ENCODE results near the gene FARP1. TPM values are rescaled to one million over a fixed set of nuclear protein-coding genes. Genes with fewer than 3 reads are reported as not detected.

Gene FARP1
- total RNA-seq, 1 experiment from 2014 or later = 96.6 TPM

DNA sequence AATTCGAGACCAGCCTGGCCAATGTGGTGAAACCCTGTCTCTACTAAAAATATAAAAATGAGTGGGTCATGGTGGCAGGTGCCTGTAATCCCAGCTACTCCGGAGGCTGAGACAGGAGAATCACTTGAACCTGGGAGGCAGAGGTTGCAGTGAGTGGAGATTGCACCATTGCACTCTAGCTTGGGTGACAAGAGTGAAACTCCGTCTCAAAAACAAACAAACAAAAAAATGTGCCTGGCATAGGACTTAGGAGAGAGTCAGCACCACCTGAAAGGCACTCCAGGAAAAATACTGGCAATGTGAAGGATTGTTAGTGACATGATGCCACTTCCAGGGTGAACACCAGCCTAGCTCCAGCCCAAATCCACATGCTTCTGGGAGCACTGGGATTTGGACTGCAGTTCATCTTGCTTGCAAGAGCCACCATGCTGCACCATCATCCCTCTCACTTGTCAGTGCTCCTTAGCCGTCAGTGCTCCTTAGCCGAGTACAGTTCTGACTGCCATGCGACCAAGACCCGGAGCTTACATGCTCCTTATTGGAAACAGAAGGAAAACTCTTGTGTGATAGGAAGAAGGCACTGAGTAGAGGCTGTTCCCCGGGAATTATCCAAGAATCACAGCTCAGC lies 179.3 kb downstream of the FARP1 start:
- peaks cover 2% of the 10 kb centered on the region; the same call in 1 of the 2 replicates for H3K36me3 Mint-ChIP-seq
- H3K4me1 Mint-ChIP-seq = peaks cover 68% of the 10 kb centered on the region
- no peaks in the 10 kb centered on the region for H3K27me3 Mint-ChIP-seq (ENCODE audit: low read depth)
- CTCF ChIA-PET = interaction anchor here (1.3 kb wide), 1 partner anchor 126 kb away, joined by 3 read pairs; no protein-coding TSS in a partner anchor
- TF ChIP-seq, protein P1, sequence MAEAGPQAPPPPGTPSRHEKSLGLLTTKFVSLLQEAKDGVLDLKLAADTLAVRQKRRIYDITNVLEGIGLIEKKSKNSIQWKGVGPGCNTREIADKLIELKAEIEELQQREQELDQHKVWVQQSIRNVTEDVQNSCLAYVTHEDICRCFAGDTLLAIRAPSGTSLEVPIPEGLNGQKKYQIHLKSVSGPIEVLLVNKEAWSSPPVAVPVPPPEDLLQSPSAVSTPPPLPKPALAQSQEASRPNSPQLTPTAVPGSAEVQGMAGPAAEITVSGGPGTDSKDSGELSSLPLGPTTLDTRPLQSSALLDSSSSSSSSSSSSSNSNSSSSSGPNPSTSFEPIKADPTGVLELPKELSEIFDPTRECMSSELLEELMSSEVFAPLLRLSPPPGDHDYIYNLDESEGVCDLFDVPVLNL (CRISPR knock-in tag; IDR thresholded peaks at IDR 0.05; ENCODE audit: borderline replicate concordance, low read depth) = no peak
- peak; percentile 87 for TF ChIP-seq ZNF263 (CRISPR knock-in tag; IDR thresholded peaks at IDR 0.05; ENCODE audit: low read depth)
- DNase-seq (ENCODE audit: low spot score) (no peak), ATAC-seq (no peak)
- no peaks in the 10 kb centered on the region for H3K9me3 Mint-ChIP-seq
- H3K27ac Mint-ChIP-seq = 0 out of 2 replicates have a peak overlapping the region, but pooled peaks have one; percentile 46
- POLR2A ChIA-PET = no interaction called here
- H3K4me3 Mint-ChIP-seq = no peak overlapping the region

DNA sequence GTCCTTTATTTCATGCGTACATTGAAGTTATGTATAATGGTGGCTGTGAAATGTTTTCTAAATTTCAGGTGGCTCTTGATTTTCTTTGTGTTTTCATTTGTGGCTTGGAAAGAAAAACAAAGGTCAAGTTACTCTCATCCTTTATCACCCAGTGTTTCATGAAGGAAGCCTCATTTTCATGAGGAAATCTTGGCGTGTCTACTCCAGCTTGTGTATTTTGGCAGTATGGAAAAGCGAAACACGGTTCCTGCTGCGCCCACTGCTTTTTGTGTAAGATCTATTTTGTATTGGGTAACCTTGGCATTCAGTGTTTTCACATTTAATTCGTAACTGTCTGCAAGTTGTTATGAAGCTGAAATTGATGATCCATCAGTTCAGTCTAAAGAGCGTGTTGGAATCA lies 181.2 kb downstream of the FARP1 start:
- Mint-ChIP-seq H3K4me1 (peaks cover 73% of the 10 kb centered on the region), H3K4me3 (no peak overlapping the region), H3K36me3 (peaks cover 2% of the 10 kb centered on the region; the same call in 1 of the 2 replicates), H3K27me3 (ENCODE audit: low read depth) (no peaks in the 10 kb centered on the region), H3K9me3 (no peaks in the 10 kb centered on the region), H3K27ac (peak overlapping the region; percentile 50)
- CTCF ChIA-PET = no interaction called here
- DNase-seq (ENCODE audit: low spot score) (no peak), ATAC-seq (no peak)
- POLR2A ChIA-PET = no interaction called here
- TF ChIP-seq, protein P2, sequence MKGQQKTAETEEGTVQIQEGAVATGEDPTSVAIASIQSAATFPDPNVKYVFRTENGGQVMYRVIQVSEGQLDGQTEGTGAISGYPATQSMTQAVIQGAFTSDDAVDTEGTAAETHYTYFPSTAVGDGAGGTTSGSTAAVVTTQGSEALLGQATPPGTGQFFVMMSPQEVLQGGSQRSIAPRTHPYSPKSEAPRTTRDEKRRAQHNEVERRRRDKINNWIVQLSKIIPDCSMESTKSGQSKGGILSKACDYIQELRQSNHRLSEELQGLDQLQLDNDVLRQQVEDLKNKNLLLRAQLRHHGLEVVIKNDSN (CRISPR knock-in tag; IDR thresholded peaks at IDR 0.05) = no peak
- TF ChIP-seq MXD4 (CRISPR knock-in tag; IDR thresholded peaks at IDR 0.05; ENCODE audit: borderline replicate concordance) (no peak), ZNF671 (CRISPR knock-in tag; IDR thresholded peaks at IDR 0.05) (no peak), SMAD4 (CRISPR knock-in tag; IDR thresholded peaks at IDR 0.05) (no peak), ZNF263 (CRISPR knock-in tag; IDR thresholded peaks at IDR 0.05; ENCODE audit: low read depth) (no peak), CBFB (CRISPR knock-in tag; IDR thresholded peaks at IDR 0.05; ENCODE audit: low read depth) (no peak), GTF2I (CRISPR knock-in tag; conservative IDR thresholded peaks at IDR 0.05) (no peak), ZNF219 (CRISPR knock-in tag; IDR thresholded peaks at IDR 0.05; ENCODE audit: borderline replicate concordance) (no peak), ZNF232 (CRISPR knock-in tag; IDR thresholded peaks at IDR 0.05) (no peak)
- TF ChIP-seq, protein P3, sequence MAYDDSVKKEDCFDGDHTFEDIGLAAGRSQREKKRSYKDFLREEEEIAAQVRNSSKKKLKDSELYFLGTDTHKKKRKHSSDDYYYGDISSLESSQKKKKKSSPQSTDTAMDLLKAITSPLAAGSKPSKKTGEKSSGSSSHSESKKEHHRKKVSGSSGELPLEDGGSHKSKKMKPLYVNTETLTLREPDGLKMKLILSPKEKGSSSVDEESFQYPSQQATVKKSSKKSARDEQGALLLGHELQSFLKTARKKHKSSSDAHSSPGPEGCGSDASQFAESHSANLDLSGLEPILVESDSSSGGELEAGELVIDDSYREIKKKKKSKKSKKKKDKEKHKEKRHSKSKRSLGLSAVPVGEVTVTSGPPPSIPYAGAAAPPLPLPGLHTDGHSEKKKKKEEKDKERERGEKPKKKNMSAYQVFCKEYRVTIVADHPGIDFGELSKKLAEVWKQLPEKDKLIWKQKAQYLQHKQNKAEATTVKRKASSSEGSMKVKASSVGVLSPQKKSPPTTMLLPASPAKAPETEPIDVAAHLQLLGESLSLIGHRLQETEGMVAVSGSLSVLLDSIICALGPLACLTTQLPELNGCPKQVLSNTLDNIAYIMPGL (CRISPR knock-in tag; IDR thresholded peaks at IDR 0.05) = no peak
- TF ChIP-seq, protein P4, sequence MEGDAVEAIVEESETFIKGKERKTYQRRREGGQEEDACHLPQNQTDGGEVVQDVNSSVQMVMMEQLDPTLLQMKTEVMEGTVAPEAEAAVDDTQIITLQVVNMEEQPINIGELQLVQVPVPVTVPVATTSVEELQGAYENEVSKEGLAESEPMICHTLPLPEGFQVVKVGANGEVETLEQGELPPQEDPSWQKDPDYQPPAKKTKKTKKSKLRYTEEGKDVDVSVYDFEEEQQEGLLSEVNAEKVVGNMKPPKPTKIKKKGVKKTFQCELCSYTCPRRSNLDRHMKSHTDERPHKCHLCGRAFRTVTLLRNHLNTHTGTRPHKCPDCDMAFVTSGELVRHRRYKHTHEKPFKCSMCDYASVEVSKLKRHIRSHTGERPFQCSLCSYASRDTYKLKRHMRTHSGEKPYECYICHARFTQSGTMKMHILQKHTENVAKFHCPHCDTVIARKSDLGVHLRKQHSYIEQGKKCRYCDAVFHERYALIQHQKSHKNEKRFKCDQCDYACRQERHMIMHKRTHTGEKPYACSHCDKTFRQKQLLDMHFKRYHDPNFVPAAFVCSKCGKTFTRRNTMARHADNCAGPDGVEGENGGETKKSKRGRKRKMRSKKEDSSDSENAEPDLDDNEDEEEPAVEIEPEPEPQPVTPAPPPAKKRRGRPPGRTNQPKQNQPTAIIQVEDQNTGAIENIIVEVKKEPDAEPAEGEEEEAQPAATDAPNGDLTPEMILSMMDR (IDR thresholded peaks at IDR 0.05) = no peak
- TF ChIP-seq, protein P5, sequence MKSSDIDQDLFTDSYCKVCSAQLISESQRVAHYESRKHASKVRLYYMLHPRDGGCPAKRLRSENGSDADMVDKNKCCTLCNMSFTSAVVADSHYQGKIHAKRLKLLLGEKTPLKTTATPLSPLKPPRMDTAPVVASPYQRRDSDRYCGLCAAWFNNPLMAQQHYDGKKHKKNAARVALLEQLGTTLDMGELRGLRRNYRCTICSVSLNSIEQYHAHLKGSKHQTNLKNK (CRISPR knock-in tag; IDR thresholded peaks at IDR 0.05) = no peak
- TF ChIP-seq, protein P6, sequence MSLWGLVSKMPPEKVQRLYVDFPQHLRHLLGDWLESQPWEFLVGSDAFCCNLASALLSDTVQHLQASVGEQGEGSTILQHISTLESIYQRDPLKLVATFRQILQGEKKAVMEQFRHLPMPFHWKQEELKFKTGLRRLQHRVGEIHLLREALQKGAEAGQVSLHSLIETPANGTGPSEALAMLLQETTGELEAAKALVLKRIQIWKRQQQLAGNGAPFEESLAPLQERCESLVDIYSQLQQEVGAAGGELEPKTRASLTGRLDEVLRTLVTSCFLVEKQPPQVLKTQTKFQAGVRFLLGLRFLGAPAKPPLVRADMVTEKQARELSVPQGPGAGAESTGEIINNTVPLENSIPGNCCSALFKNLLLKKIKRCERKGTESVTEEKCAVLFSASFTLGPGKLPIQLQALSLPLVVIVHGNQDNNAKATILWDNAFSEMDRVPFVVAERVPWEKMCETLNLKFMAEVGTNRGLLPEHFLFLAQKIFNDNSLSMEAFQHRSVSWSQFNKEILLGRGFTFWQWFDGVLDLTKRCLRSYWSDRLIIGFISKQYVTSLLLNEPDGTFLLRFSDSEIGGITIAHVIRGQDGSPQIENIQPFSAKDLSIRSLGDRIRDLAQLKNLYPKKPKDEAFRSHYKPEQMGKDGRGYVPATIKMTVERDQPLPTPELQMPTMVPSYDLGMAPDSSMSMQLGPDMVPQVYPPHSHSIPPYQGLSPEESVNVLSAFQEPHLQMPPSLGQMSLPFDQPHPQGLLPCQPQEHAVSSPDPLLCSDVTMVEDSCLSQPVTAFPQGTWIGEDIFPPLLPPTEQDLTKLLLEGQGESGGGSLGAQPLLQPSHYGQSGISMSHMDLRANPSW (CRISPR knock-in tag; conservative IDR thresholded peaks at IDR 0.05; ENCODE audit: low read depth) = no peak
- TF ChIP-seq, protein P7, sequence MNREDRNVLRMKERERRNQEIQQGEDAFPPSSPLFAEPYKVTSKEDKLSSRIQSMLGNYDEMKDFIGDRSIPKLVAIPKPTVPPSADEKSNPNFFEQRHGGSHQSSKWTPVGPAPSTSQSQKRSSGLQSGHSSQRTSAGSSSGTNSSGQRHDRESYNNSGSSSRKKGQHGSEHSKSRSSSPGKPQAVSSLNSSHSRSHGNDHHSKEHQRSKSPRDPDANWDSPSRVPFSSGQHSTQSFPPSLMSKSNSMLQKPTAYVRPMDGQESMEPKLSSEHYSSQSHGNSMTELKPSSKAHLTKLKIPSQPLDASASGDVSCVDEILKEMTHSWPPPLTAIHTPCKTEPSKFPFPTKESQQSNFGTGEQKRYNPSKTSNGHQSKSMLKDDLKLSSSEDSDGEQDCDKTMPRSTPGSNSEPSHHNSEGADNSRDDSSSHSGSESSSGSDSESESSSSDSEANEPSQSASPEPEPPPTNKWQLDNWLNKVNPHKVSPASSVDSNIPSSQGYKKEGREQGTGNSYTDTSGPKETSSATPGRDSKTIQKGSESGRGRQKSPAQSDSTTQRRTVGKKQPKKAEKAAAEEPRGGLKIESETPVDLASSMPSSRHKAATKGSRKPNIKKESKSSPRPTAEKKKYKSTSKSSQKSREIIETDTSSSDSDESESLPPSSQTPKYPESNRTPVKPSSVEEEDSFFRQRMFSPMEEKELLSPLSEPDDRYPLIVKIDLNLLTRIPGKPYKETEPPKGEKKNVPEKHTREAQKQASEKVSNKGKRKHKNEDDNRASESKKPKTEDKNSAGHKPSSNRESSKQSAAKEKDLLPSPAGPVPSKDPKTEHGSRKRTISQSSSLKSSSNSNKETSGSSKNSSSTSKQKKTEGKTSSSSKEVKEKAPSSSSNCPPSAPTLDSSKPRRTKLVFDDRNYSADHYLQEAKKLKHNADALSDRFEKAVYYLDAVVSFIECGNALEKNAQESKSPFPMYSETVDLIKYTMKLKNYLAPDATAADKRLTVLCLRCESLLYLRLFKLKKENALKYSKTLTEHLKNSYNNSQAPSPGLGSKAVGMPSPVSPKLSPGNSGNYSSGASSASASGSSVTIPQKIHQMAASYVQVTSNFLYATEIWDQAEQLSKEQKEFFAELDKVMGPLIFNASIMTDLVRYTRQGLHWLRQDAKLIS (CRISPR knock-in tag; IDR thresholded peaks at IDR 0.05; ENCODE audit: borderline replicate concordance) = no peak
- TF ChIP-seq, protein P8, sequence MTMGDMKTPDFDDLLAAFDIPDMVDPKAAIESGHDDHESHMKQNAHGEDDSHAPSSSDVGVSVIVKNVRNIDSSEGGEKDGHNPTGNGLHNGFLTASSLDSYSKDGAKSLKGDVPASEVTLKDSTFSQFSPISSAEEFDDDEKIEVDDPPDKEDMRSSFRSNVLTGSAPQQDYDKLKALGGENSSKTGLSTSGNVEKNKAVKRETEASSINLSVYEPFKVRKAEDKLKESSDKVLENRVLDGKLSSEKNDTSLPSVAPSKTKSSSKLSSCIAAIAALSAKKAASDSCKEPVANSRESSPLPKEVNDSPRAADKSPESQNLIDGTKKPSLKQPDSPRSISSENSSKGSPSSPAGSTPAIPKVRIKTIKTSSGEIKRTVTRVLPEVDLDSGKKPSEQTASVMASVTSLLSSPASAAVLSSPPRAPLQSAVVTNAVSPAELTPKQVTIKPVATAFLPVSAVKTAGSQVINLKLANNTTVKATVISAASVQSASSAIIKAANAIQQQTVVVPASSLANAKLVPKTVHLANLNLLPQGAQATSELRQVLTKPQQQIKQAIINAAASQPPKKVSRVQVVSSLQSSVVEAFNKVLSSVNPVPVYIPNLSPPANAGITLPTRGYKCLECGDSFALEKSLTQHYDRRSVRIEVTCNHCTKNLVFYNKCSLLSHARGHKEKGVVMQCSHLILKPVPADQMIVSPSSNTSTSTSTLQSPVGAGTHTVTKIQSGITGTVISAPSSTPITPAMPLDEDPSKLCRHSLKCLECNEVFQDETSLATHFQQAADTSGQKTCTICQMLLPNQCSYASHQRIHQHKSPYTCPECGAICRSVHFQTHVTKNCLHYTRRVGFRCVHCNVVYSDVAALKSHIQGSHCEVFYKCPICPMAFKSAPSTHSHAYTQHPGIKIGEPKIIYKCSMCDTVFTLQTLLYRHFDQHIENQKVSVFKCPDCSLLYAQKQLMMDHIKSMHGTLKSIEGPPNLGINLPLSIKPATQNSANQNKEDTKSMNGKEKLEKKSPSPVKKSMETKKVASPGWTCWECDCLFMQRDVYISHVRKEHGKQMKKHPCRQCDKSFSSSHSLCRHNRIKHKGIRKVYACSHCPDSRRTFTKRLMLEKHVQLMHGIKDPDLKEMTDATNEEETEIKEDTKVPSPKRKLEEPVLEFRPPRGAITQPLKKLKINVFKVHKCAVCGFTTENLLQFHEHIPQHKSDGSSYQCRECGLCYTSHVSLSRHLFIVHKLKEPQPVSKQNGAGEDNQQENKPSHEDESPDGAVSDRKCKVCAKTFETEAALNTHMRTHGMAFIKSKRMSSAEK (CRISPR knock-in tag; IDR thresholded peaks at IDR 0.05; ENCODE audit: borderline replicate concordance) = no peak

Measured in WTC11 (cell line).